SU-DHL-6 (cell line): ENCODE results near the gene C4orf36.

Source experiments
- CTCF ChIP-seq: fragments of 200-600 bp; sonication (generic); IDR thresholded peaks from one replicate; pipeline ENCODE4 v1.5.1; 2017; ENCODE audit warnings: antibody characterized with exemption, mild to moderate bottlenecking, low read length, moderate library complexity; ENCODE audit not compliant: insufficient read depth, poor library complexity, severe bottlenecking
- EZH2phosphoT487 ChIP-seq: fragments of 200-600 bp; sonication (generic), shearing (Covaris generic); conservative IDR thresholded peaks from 2 replicates; pipeline ENCODE4 v1.6.1; 2018; ENCODE audit warnings: mild to moderate bottlenecking, antibody characterized with exemption, low read length, moderate library complexity, mixed read lengths

GRCh38 chr4:86855572-86855971 lies 36.6 kb downstream of the C4orf36 start:
- TF ChIP-seq CTCF = no peak
- TF ChIP-seq EZH2phosphoT487 = no peak
